H9 (cell line): ENCODE data around the gene POR. TPM values are rescaled to one million over a fixed set of nuclear protein-coding genes. Genes with fewer than 3 reads are reported as not detected.
A peak's percentile ranks its signal among the peaks of the same experiment; 100 is the strongest.

ENCODE experiments used
- DNase-seq: peaks from one replicate; pipeline ENCODE4 v3.0.0-alpha.2; 2017
- H2AFZ ChIP-seq: one replicate; pipeline ENCODE4 v1.6.1; 2013; ENCODE audit warnings: mild to moderate bottlenecking, low read length, control low read depth, moderate library complexity
- H2AK5ac ChIP-seq: 2 replicates; pipeline ENCODE4 v1.6.1; 2013; ENCODE audit warnings: low read length, control low read depth, mixed read lengths; ENCODE audit not compliant: insufficient read length
- H2BK120ac ChIP-seq: one replicate; pipeline ENCODE4 v1.6.1; 2013; ENCODE audit warnings: low read depth, mild to moderate bottlenecking, low read length, control low read depth, inconsistent platforms; ENCODE audit not compliant: poor library complexity, severe bottlenecking
- H2BK12ac ChIP-seq: 2 replicates; pipeline ENCODE4 v1.6.1; 2013; ENCODE audit warnings: low read length, control low read depth, mixed read lengths, low read depth; ENCODE audit not compliant: insufficient read length
- H2BK15ac ChIP-seq: 2 replicates; pipeline ENCODE4 v1.6.1; 2013; ENCODE audit warnings: low read depth, low read length, control low read depth
- H2BK20ac ChIP-seq: one replicate; pipeline ENCODE4 v1.6.1; 2013; ENCODE audit warnings: low read depth, mild to moderate bottlenecking, low read length, control low read depth, inconsistent platforms; ENCODE audit not compliant: poor library complexity, severe bottlenecking
- H2BK5ac ChIP-seq: 2 replicates; pipeline ENCODE4 v1.6.1; 2013; ENCODE audit warnings: low read length, control low read depth, mixed read lengths; ENCODE audit not compliant: insufficient read length
- H3K14ac ChIP-seq: 2 replicates; pipeline ENCODE4 v1.6.1; 2013; ENCODE audit warnings: low read length, control low read depth; ENCODE audit not compliant: insufficient read depth
- H3K18ac ChIP-seq: 2 replicates; pipeline ENCODE4 v1.6.1; 2013; ENCODE audit warnings: low read depth, mild to moderate bottlenecking, mixed read lengths, low read length, control low read depth; ENCODE audit not compliant: insufficient read length
- H3K23ac ChIP-seq: 2 replicates; pipeline ENCODE4 v1.6.1; 2013; ENCODE audit warnings: low read length, control low read depth, mixed read lengths, low read depth; ENCODE audit not compliant: insufficient read length
- H3K23me2 ChIP-seq: 2 replicates; pipeline ENCODE4 v1.6.1; 2013; ENCODE audit warnings: low read depth, mild to moderate bottlenecking, mixed read lengths, low read length, control low read depth; ENCODE audit not compliant: insufficient read length, poor library complexity, severe bottlenecking
- H3K27ac ChIP-seq: 2 replicates; pipeline ENCODE4 v1.5.1; 2013; ENCODE audit warnings: low read length, control low read depth, mixed read lengths, low read depth; ENCODE audit not compliant: insufficient read length
- H3K27me3 ChIP-seq: 2 replicates; pipeline ENCODE4 v1.6.1; 2013; ENCODE audit warnings: low read length, control low read depth, inconsistent platforms; ENCODE audit not compliant: insufficient read depth
- H3K4ac ChIP-seq: 2 replicates; pipeline ENCODE4 v1.6.1; 2013; ENCODE audit warnings: low read depth, mild to moderate bottlenecking, control low read depth, inconsistent platforms, low read length, moderate library complexity
- H3K4me1 ChIP-seq: 2 replicates; pipeline ENCODE4 v1.6.1; 2013; ENCODE audit warnings: low read length, control low read depth, inconsistent platforms; ENCODE audit not compliant: insufficient read depth
- H3K4me2 ChIP-seq: 2 replicates; pipeline ENCODE4 v1.6.1; 2013; ENCODE audit warnings: low read length, control low read depth, mixed read lengths; ENCODE audit not compliant: insufficient read length, insufficient read depth
- H3K56ac ChIP-seq: 2 replicates; pipeline ENCODE4 v1.6.1; 2013; ENCODE audit warnings: low read depth, mild to moderate bottlenecking, mixed read lengths, low read length, control low read depth; ENCODE audit not compliant: insufficient read length
- H3K79me1 ChIP-seq: 2 replicates; pipeline ENCODE4 v1.6.1; 2013; ENCODE audit warnings: low read depth, mild to moderate bottlenecking, moderate library complexity, low read length, control low read depth, inconsistent platforms; ENCODE audit not compliant: insufficient read depth, poor library complexity, severe bottlenecking
- H3K79me2 ChIP-seq: 2 replicates; pipeline ENCODE4 v1.6.1; 2013; ENCODE audit warnings: low read length, control low read depth, inconsistent platforms; ENCODE audit not compliant: insufficient read depth
- H3K9ac ChIP-seq: 2 replicates; pipeline ENCODE4 v1.6.1; 2013; ENCODE audit warnings: low read length, control low read depth, mixed read lengths; ENCODE audit not compliant: insufficient read length; ENCODE audit errors: extremely low read depth
- H3K9me3 ChIP-seq: one replicate; pipeline ENCODE4 v1.6.1; 2013; ENCODE audit warnings: low read depth, low read length, inconsistent platforms; ENCODE audit not compliant: control insufficient read depth
- H3T11ph ChIP-seq: one replicate; pipeline ENCODE4 v1.6.1; 2013; ENCODE audit warnings: mild to moderate bottlenecking, low read length, control low read depth, inconsistent platforms
- H4K20me1 ChIP-seq: one replicate; pipeline ENCODE4 v1.6.1; 2013; ENCODE audit not compliant: control insufficient read depth, insufficient read length, insufficient read depth
- H4K5ac ChIP-seq: 2 replicates; pipeline ENCODE4 v1.6.1; 2013; ENCODE audit warnings: low read depth, mild to moderate bottlenecking, mixed read lengths, low read length, control low read depth; ENCODE audit not compliant: insufficient read length
- H4K8ac ChIP-seq: replicated peaks from 2 replicates; pipeline ENCODE4 v1.6.1; 2013; ENCODE audit warnings: low read length, control low read depth, mixed read lengths, low read depth; ENCODE audit not compliant: insufficient read length
- H4K91ac ChIP-seq: 2 replicates; pipeline ENCODE4 v1.6.1; 2013; ENCODE audit warnings: low read depth, mild to moderate bottlenecking, moderate library complexity, mixed read lengths, low read length, control low read depth; ENCODE audit not compliant: insufficient read length
- H3K27ac Mint-ChIP-seq, 3 experiments: 2 replicates in 2 of 3; 3 replicates in 1 of 3; pipeline ENCODE4 v1.8.0; 2020 to 2021; ENCODE audit warnings: mixed read lengths in 3 of 3, mild to moderate bottlenecking in 1 of 3, moderate library complexity in 1 of 3
- H3K27me3 Mint-ChIP-seq: 2 replicates; pipeline ENCODE4 v1.8.0; 2021; ENCODE audit warnings: low read depth, mild to moderate bottlenecking, moderate library complexity, mixed read lengths
- H3K36me3 Mint-ChIP-seq, 3 experiments: 2 replicates in 2 of 3; 3 replicates in 1 of 3; pipeline ENCODE4 v1.8.0; 2020 to 2021; ENCODE audit warnings: low read depth in 3 of 3, mixed read lengths in 3 of 3; ENCODE audit not compliant: insufficient read depth in 1 of 3
- H3K4me1 Mint-ChIP-seq, 2 experiments: 2 replicates each; pipeline ENCODE4 v1.8.0; 2020; ENCODE audit warnings: mixed read lengths in 2 of 2
- H3K4me3 Mint-ChIP-seq, 2 experiments: 2 replicates in 1 of 2; 3 replicates in 1 of 2; pipeline ENCODE4 v1.8.0; 2020 to 2021; ENCODE audit warnings: mild to moderate bottlenecking in 2 of 2, mixed read lengths in 2 of 2, moderate library complexity in 1 of 2
- H3K9me3 Mint-ChIP-seq, 2 experiments: 2 replicates in 1 of 2; 3 replicates in 1 of 2; pipeline ENCODE4 v1.8.0; 2020; ENCODE audit warnings: mild to moderate bottlenecking in 2 of 2, mixed read lengths in 2 of 2, moderate library complexity in 1 of 2
- WGBS: extraction: QIAGEN DNeasy Blood & Tissue Kit; methylation state at CpG from one replicate; pipeline ENCODE4 v1.1.7; 2013; ENCODE audit warnings: missing lambda C conversion rate, low lambda C conversion rate, mixed read lengths; ENCODE audit not compliant: insufficient read length; ENCODE audit errors: extremely low coverage; 5-methylcytosine and 5-hydroxymethylcytosine counted together
- total RNA-seq: library from RNA; stranded (reverse); gene quantifications from 2 replicates; pipeline ENCODE4 v1.2.1, GENCODE V29; 2021
- TF ChIP-seq, protein P1 (sequence below): fragments of 200-600 bp; sonication (generic); conservative IDR thresholded peaks from 3 replicates; pipeline ENCODE4 v1.8.0; 2021; ENCODE audit warnings: antibody characterized with exemption, mild to moderate bottlenecking

Gene POR
- total RNA-seq, 1 experiment from 2014 or later = 128 TPM

DNA sequence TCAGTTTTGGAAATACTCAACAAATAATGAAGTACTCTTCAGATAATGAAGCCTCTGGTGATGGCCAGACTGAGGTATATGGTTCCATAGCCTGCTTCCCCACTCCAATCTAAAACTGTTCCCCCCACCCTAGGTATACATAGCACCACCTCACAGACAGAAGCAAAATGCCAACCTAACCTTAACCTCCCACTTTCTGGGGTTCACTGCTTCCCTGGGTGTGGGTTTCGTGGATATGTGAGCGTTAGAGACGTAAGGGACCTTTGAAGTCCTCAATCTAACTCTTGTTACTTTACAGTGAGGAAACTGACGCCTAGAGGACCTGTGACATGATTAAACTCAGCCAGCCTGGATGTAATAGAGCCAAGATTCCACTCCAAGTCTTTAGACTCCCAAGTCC is 34.7 kb upstream of the POR start:
- Histone ChIP-seq H2BK12ac (no peak overlapping the region), H3K18ac (no peak overlapping the region), H4K91ac (no peak overlapping the region), H2BK5ac (no peak overlapping the region), H3K4ac (no peak overlapping the region), H3K27ac (no peak overlapping the region), H3K79me2 (peaks cover 6% of the 10 kb centered on the region; the same call in 1 of the 2 replicates), H2AFZ (no peak overlapping the region), H3K79me1 (no peaks in the 10 kb centered on the region), H3K27me3 (no peaks in the 10 kb centered on the region), H2BK15ac (no peak overlapping the region), H3K14ac (no peak overlapping the region), H4K5ac (no peak overlapping the region), H3K4me1 (peaks cover 2% of the 10 kb centered on the region; the same call in 1 of the 2 replicates), H3T11ph (no peak overlapping the region), H3K4me2 (peak overlapping the region; percentile 100), H3K9me3 (no peaks in the 10 kb centered on the region), H3K56ac (no peak overlapping the region), H4K20me1 (no peaks in the 10 kb centered on the region), H2BK20ac (no peak overlapping the region), H2BK120ac (no peak overlapping the region), H3K23ac (no peak overlapping the region), H3K9ac (no peak overlapping the region), H3K23me2 (peaks cover 7% of the 10 kb centered on the region), H4K8ac (no peak overlapping the region), H2AK5ac (no peak overlapping the region)
- Mint-ChIP-seq H3K9me3 (no peaks in the 10 kb centered on the region; a peak in 1 of 5 replicates), H3K4me1 (peaks cover 34 to 38% of the 10 kb centered on the region in 2 experiments), H3K36me3 (peaks cover 37 to 53% (median 49%) of the 10 kb centered on the region in 3 experiments), H3K27me3 (peaks cover 12% of the 10 kb centered on the region), H3K27ac (no peak overlapping the region), H3K4me3 (peak overlapping the region; percentile 87 to 94)
- TF ChIP-seq, protein P1, sequence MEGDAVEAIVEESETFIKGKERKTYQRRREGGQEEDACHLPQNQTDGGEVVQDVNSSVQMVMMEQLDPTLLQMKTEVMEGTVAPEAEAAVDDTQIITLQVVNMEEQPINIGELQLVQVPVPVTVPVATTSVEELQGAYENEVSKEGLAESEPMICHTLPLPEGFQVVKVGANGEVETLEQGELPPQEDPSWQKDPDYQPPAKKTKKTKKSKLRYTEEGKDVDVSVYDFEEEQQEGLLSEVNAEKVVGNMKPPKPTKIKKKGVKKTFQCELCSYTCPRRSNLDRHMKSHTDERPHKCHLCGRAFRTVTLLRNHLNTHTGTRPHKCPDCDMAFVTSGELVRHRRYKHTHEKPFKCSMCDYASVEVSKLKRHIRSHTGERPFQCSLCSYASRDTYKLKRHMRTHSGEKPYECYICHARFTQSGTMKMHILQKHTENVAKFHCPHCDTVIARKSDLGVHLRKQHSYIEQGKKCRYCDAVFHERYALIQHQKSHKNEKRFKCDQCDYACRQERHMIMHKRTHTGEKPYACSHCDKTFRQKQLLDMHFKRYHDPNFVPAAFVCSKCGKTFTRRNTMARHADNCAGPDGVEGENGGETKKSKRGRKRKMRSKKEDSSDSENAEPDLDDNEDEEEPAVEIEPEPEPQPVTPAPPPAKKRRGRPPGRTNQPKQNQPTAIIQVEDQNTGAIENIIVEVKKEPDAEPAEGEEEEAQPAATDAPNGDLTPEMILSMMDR = no peak
- DNase-seq = no peak
- WGBS = no CpG with 5 or more reads among the region's 4 CpGs
